Fibroblast of lung (primary cell): ENCODE measurements around the gene DDX54.

Experiments used
- CTCF ChIP-seq, 2 donors: IDR thresholded peaks in 1 of 2; conservative IDR thresholded peaks in 1 of 2; 1 replicate in 1 of 2; 2 replicates in 1 of 2; pipeline ENCODE4 v1.5.1; 2011 to 2012; ENCODE audit warnings: low read length in 2 of 2, control low read depth in 1 of 2, inconsistent platforms in 1 of 2, low read depth in 1 of 2, mild to moderate bottlenecking in 1 of 2
- EZH2 ChIP-seq: IDR thresholded peaks from 2 replicates; pipeline ENCODE4 v1.5.1; 2012; ENCODE audit warnings: low read length, control low read depth, mild to moderate bottlenecking; ENCODE audit errors: missing control alignments

GRCh38 chr12:113220593-113221180, 35.4 kb upstream of the DDX54 start:
- TF ChIP-seq CTCF (conservative IDR thresholded peaks at IDR 0.05 in 1 of 2, IDR thresholded peaks at IDR 0.05 in 1 of 2; ENCODE audit: low read depth in 1 of 2, low read length in 2 of 2) (no peak), EZH2 (no peak)
